OCI-LY7 (cell line): Measurements from ENCODE around the gene CST3. TPM values are rescaled to one million over a fixed set of nuclear protein-coding genes. Genes with fewer than 3 reads are reported as not detected.

Experiments used
- BruUV-seq: library from RNA; stranded (reverse); fragments of 400-500 nt; replicated peaks from 2 replicates; lab custom pipeline; 2021; lab: Mats Ljungman, UMichigan
- CTCF ChIA-PET: fragments of 300-600 bp; sonication (Branson Sonifier 250); formaldehyde crosslinking; loops from one replicate; lab custom pipeline; 2022; ENCODE audit warnings: antibody characterized with exemption; ENCODE audit not compliant: unreplicated experiment; lab: Charles Lee
- POLR2A ChIA-PET: fragments of 300-600 bp; sonication (Branson Sonifier 250); formaldehyde crosslinking; loops from one replicate; lab custom pipeline; 2022; ENCODE audit warnings: antibody characterized with exemption; lab: Charles Lee
- DNase-seq: peaks from one replicate; pipeline ENCODE4 v3.0.0-alpha.2; 2015; ENCODE audit warnings: low spot score
- H2AFZ ChIP-seq: fragments of 200-600 bp; sonication (generic), shearing (Covaris generic); 2 replicates; pipeline ENCODE4 v1.6.1; 2014; ENCODE audit warnings: mild to moderate bottlenecking, antibody characterized with exemption, low read length, moderate library complexity
- H3K27ac ChIP-seq: fragments of 200-600 bp; sonication (generic); 2 replicates; pipeline ENCODE4 v1.5.1; 2014; ENCODE audit warnings: mixed run types, low read depth, mild to moderate bottlenecking, moderate library complexity, low read length, inconsistent platforms; ENCODE audit not compliant: poor library complexity, severe bottlenecking
- H3K36me3 ChIP-seq: fragments of 200-600 bp; sonication (generic); 2 replicates; pipeline ENCODE4 v1.6.1; 2014; ENCODE audit warnings: mild to moderate bottlenecking, antibody characterized with exemption, low read length, moderate library complexity, mixed read lengths; ENCODE audit not compliant: insufficient read depth
- H3K4me1 ChIP-seq: fragments of 200-600 bp; sonication (generic); 2 replicates; pipeline ENCODE4 v1.5.1; 2014; ENCODE audit warnings: mild to moderate bottlenecking, low read length; ENCODE audit not compliant: insufficient read depth, poor library complexity, severe bottlenecking
- H3K4me2 ChIP-seq: fragments of 200-600 bp; sonication (generic); 2 replicates; pipeline ENCODE4 v1.6.1; 2014; ENCODE audit warnings: mild to moderate bottlenecking, low read length
- H3K4me3 ChIP-seq: fragments of 200-600 bp; sonication (generic); 2 replicates; pipeline ENCODE4 v1.5.1; 2014; ENCODE audit warnings: mild to moderate bottlenecking, low read depth, low read length; ENCODE audit not compliant: poor library complexity, severe bottlenecking
- H3K79me2 ChIP-seq: fragments of 200-600 bp; sonication (generic); 2 replicates; pipeline ENCODE4 v1.6.1; 2016; ENCODE audit warnings: low read depth, mild to moderate bottlenecking, low read length, moderate library complexity, mixed read lengths; ENCODE audit not compliant: insufficient read depth
- H3K9me2 ChIP-seq: fragments of 200-600 bp; sonication (generic); 2 replicates; pipeline ENCODE4 v1.6.1; 2016; ENCODE audit warnings: mild to moderate bottlenecking, low read length, mixed read lengths; ENCODE audit not compliant: insufficient read depth
- H3K9me3 ChIP-seq: fragments of 200-600 bp; sonication (generic); 2 replicates; pipeline ENCODE4 v1.6.1; 2014; ENCODE audit warnings: mild to moderate bottlenecking, mixed run types, low read length, mixed read lengths
- H4K20me1 ChIP-seq: fragments of 200-600 bp; sonication (generic); 2 replicates; pipeline ENCODE4 v1.6.1; 2014; ENCODE audit warnings: mild to moderate bottlenecking, antibody characterized with exemption, low read length, moderate library complexity, mixed read lengths; ENCODE audit not compliant: insufficient read depth
- CTCF ChIP-seq: fragments of 200-600 bp; sonication (generic); conservative IDR thresholded peaks from 2 replicates; pipeline ENCODE4 v1.5.1; 2014; ENCODE audit warnings: mild to moderate bottlenecking, antibody characterized with exemption, low read length, moderate library complexity, mixed read lengths
- EZH2phosphoT487 ChIP-seq: fragments of 200-600 bp; sonication (generic); IDR thresholded peaks from 2 replicates; pipeline ENCODE4 v1.6.1; 2018; ENCODE audit warnings: low read depth, borderline replicate concordance, mild to moderate bottlenecking, mixed run types, antibody characterized with exemption, low read length, moderate library complexity, mixed read lengths
- intact Hi-C: fragments of 100-400 bp; cut with micrococcal nuclease; formaldehyde crosslinking; loops from one replicate; pipeline ENCODE4 v1.10.0; 2022; ENCODE audit not compliant: unreplicated experiment
- total RNA-seq, 2 experiments: library from RNA; depleted of rRNA in 1 of 2; stranded (reverse); fragments of >200 nt in 1 of 2; shearing (Covaris generic) in 1 of 2; gene quantifications; 2 replicates each; pipeline ENCODE4 v1.2.3, GENCODE V29; 2014 to 2022

Gene CST3
- total RNA-seq, 2 experiments from 2014 or later, result not detected

- TF ChIP-seq CTCF (no peak), EZH2phosphoT487 (no peak)
- Histone ChIP-seq H2AFZ (no peak overlapping the region), H3K4me2 (no peak overlapping the region), H3K9me3 (no peaks in the 10 kb centered on the region), H3K79me2 (no peaks in the 10 kb centered on the region), H3K4me3 (no peak overlapping the region), H3K4me1 (no peaks in the 10 kb centered on the region), H3K27ac (no peak overlapping the region), H4K20me1 (no peaks in the 10 kb centered on the region), H3K9me2 (no peaks in the 10 kb centered on the region), H3K36me3 (no peaks in the 10 kb centered on the region)
- POLR2A ChIA-PET, result interaction anchor here (0.9 kb wide), 1 partner anchor 1129 kb away, joined by 3 read pairs; no protein-coding TSS in a partner anchor
- BruUV-seq, result no TSS peak
- intact Hi-C loops, result no loop called here
- CTCF ChIA-PET, result interaction anchor here (0.6 kb wide), 1 partner anchor 191 kb away, joined by 3 read pairs; no protein-coding TSS in a partner anchor
- DNase-seq, result no peak
These were observed 17.9 kb upstream of the CST3 start for GRCh38 chr20:23655491-23656211.

GRCh38 chr20:23654717-23655116 is 17.0 kb upstream of the CST3 start:
- intact Hi-C loops, result no loop called here
- no peaks in the 10 kb centered on the region for H3K9me2 ChIP-seq
- no peaks in the 10 kb centered on the region for H4K20me1 ChIP-seq
- no peak overlapping the region for H3K4me2 ChIP-seq
- H3K79me2 ChIP-seq, result no peaks in the 10 kb centered on the region
- no TSS peak for BruUV-seq
- H3K36me3 ChIP-seq, result no peaks in the 10 kb centered on the region
- H3K9me3 ChIP-seq, result no peaks in the 10 kb centered on the region
- no peaks in the 10 kb centered on the region for H3K4me1 ChIP-seq
- TF ChIP-seq EZH2phosphoT487 (no peak), CTCF (no peak)
- ChIA-PET CTCF (no interaction called here), POLR2A (interaction anchor here (0.9 kb wide), 1 partner anchor 1130 kb away, joined by 3 read pairs; no protein-coding TSS in a partner anchor)
- DNase-seq, result no peak
- no peak overlapping the region for H3K4me3 ChIP-seq
- no peak overlapping the region for H2AFZ ChIP-seq
- no peak overlapping the region for H3K27ac ChIP-seq

- POLR2A ChIA-PET, result no interaction called here
- no peaks in the 10 kb centered on the region for H3K4me1 ChIP-seq
These were observed 16.2 kb upstream of the CST3 start for GRCh38 chr20:23654000-23654399.

More at GRCh38 chr20:23654000-23654399, 16.2 kb upstream of the CST3 start:
- H3K9me3 ChIP-seq, result no peaks in the 10 kb centered on the region
- H2AFZ ChIP-seq, result no peak overlapping the region
- TF ChIP-seq CTCF (no peak), EZH2phosphoT487 (no peak)
- no peak overlapping the region for H3K4me2 ChIP-seq
- intact Hi-C loops, result no loop called here
- no peaks in the 10 kb centered on the region for H3K9me2 ChIP-seq
- H4K20me1 ChIP-seq, result no peaks in the 10 kb centered on the region
- no peaks in the 10 kb centered on the region for H3K79me2 ChIP-seq
- no TSS peak for BruUV-seq
- no peak overlapping the region for H3K4me3 ChIP-seq
- no peaks in the 10 kb centered on the region for H3K36me3 ChIP-seq
- no peak for DNase-seq
- no peak overlapping the region for H3K27ac ChIP-seq
- CTCF ChIA-PET, result no interaction called here
